GM12878 (cell line): ENCODE results near the gene TRPM3. TPM values are rescaled to one million over a fixed set of nuclear protein-coding genes. Genes with fewer than 3 reads are reported as not detected.

Source experiments
- ATAC-seq: fragments of 200-7000 bp; cut with Tn5 transposase; 3 replicates; pipeline ENCODE4 v1.9.1; 2020; ENCODE audit warnings: mild to moderate bottlenecking, moderate library complexity
- BruUV-seq: library from RNA; stranded (reverse); fragments of 400-500 nt; replicated peaks from 2 replicates; lab custom pipeline; 2021; lab: Mats Ljungman, UMichigan
- CTCF ChIA-PET: fragments of 300-600 bp; sonication (Branson Sonifier 250); formaldehyde crosslinking; extraction: SDS; loops from one replicate; lab custom pipeline; 2021; ENCODE audit warnings: inconsistent platforms; lab: Yijun Ruan, JAX
- POLR2A ChIA-PET: fragments of 350-600 bp; formaldehyde crosslinking; extraction: SDS; loops from one replicate; lab custom pipeline; 2021; ENCODE audit warnings: inconsistent platforms; lab: Charles Lee
- RAD21 ChIA-PET: fragments of 300-600 bp; sonication (Branson Sonifier 250); formaldehyde crosslinking; loops from one replicate; lab custom pipeline; 2023; ENCODE audit warnings: antibody characterized with exemption; ENCODE audit not compliant: unreplicated experiment; lab: Charles Lee
- SMC1A ChIA-PET: fragments of 300-600 bp; sonication (Branson Sonifier 250); formaldehyde crosslinking; loops from one replicate; lab custom pipeline; 2023; ENCODE audit not compliant: unreplicated experiment, uncharacterized antibody; lab: Charles Lee
- DNase-seq: peaks from one replicate; pipeline ENCODE4 v3.0.0-alpha.2; 2011; ENCODE audit warnings: low read depth, low spot score
- FAIRE-seq: peaks from 3 replicates; lab custom pipeline; 2011; peaks lifted over from hg19 to GRCh38; lab: Jason Lieb, UNC
- H2AFZ ChIP-seq: 2 replicates; pipeline ENCODE4 v1.6.0; 2011; ENCODE audit warnings: low read depth, low read length, control low read depth; ENCODE audit not compliant: control insufficient read depth
- H3K27ac ChIP-seq: 2 replicates; pipeline ENCODE4 v1.5.1; 2011; ENCODE audit warnings: control low read depth; ENCODE audit not compliant: control insufficient read depth, insufficient read depth
- H3K27me3 ChIP-seq, 2 experiments: replicated peaks in 1 of 2; 2 replicates each; pipeline versions ENCODE4 v1.6.0 to v1.6.1; 2011; ENCODE audit warnings: low read length in 1 of 2; ENCODE audit not compliant: control insufficient read depth in 2 of 2, insufficient read depth in 2 of 2
- H3K36me3 ChIP-seq, 2 experiments: 2 replicates each; pipeline ENCODE4 v1.5.1; 2011; ENCODE audit warnings: low read length in 1 of 2; ENCODE audit not compliant: control insufficient read depth in 2 of 2, insufficient read depth in 2 of 2
- H3K4me1 ChIP-seq: 2 replicates; pipeline ENCODE4 v1.6.1; 2011; ENCODE audit warnings: mild to moderate bottlenecking, low read length, moderate library complexity, mixed read lengths; ENCODE audit not compliant: control insufficient read depth, insufficient read depth
- H3K4me2 ChIP-seq: 2 replicates; pipeline ENCODE4 v1.6.0; 2011; ENCODE audit warnings: control low read depth; ENCODE audit not compliant: control insufficient read depth, insufficient read depth
- H3K4me3 ChIP-seq: fragments of 200-600 bp; sonication (generic); 2 replicates; pipeline ENCODE4 v1.5.1; 2016
- H3K79me2 ChIP-seq: 2 replicates; pipeline ENCODE4 v1.6.0; 2011; ENCODE audit warnings: low read length; ENCODE audit not compliant: control insufficient read depth, insufficient read depth
- H3K9ac ChIP-seq: 2 replicates; pipeline ENCODE4 v1.8.0; 2011; ENCODE audit warnings: low read length, control low read depth, mixed read lengths; ENCODE audit not compliant: control insufficient read depth, insufficient read depth
- H3K9me3 ChIP-seq: replicated peaks from 3 replicates; pipeline ENCODE4 v1.5.1; 2011; ENCODE audit warnings: mild to moderate bottlenecking, low read length; ENCODE audit not compliant: control insufficient read depth, insufficient read depth
- H4K20me1 ChIP-seq: 2 replicates; pipeline ENCODE4 v1.6.0; 2011; ENCODE audit not compliant: control insufficient read depth, insufficient read depth
- BHLHE40 ChIP-seq, 2 experiments: fragments of 450-650 bp in 1 of 2; IDR thresholded peaks; 2 replicates each; pipeline ENCODE4 v1.6.1; 2011 to 2017; ENCODE audit warnings: low read depth in 2 of 2, borderline replicate concordance in 1 of 2, improper control_type of control experiment in 1 of 2, low read length in 1 of 2, mild to moderate bottlenecking in 1 of 2
- BRCA1 ChIP-seq: IDR thresholded peaks from 2 replicates; pipeline ENCODE4 v1.6.1; 2011; ENCODE audit warnings: low read depth, low read length, improper control_type of control experiment
- CBFB ChIP-seq: IDR thresholded peaks from 2 replicates; pipeline ENCODE4 v1.6.1; 2016; ENCODE audit warnings: antibody characterized with exemption, low read depth
- CEBPB ChIP-seq, 2 experiments: fragments of 150-350 bp in 1 of 2; IDR thresholded peaks; 2 replicates each; pipeline ENCODE4 v1.6.1; 2012 to 2014; ENCODE audit warnings: low read depth in 2 of 2, low read length in 2 of 2, borderline replicate concordance in 1 of 2, inconsistent platforms in 1 of 2
- JUND ChIP-seq: IDR thresholded peaks from 2 replicates; pipeline ENCODE4 v1.6.1; 2012; ENCODE audit warnings: low read depth, mild to moderate bottlenecking, low read length, improper control_type of control experiment, moderate library complexity
- KDM1A ChIP-seq: fragments of 200-600 bp; sonication (generic); IDR thresholded peaks from 2 replicates; pipeline ENCODE4 v1.6.1; 2016; ENCODE audit warnings: borderline replicate concordance
- KLF5 ChIP-seq: fragments of 450-650 bp; IDR thresholded peaks from 2 replicates; pipeline ENCODE4 v1.6.1; 2014; ENCODE audit warnings: mild to moderate bottlenecking; ENCODE audit not compliant: partially characterized antibody
- LARP7 ChIP-seq: fragments of 450-650 bp; IDR thresholded peaks from 2 replicates; pipeline ENCODE4 v1.6.1; 2017; ENCODE audit warnings: mild to moderate bottlenecking
- NBN ChIP-seq: fragments of 450-650 bp; IDR thresholded peaks from 2 replicates; pipeline ENCODE4 v1.6.1; 2016
- NR2F1 ChIP-seq: fragments of 450-650 bp; conservative IDR thresholded peaks from 2 replicates; pipeline ENCODE4 v1.6.1; 2017; ENCODE audit warnings: mild to moderate bottlenecking
- NRF1 ChIP-seq: conservative IDR thresholded peaks from 2 replicates; pipeline ENCODE4 v1.6.1; 2011; ENCODE audit warnings: mild to moderate bottlenecking, low read depth, low read length, improper control_type of control experiment
- PAX8 ChIP-seq: fragments of 450-650 bp; IDR thresholded peaks from 2 replicates; pipeline ENCODE4 v1.6.1; 2017; ENCODE audit warnings: mild to moderate bottlenecking, moderate library complexity
- POLR2AphosphoS2 ChIP-seq: IDR thresholded peaks from 2 replicates; pipeline ENCODE4 v1.6.1; 2011; ENCODE audit warnings: low read depth, mild to moderate bottlenecking, low read length, improper control_type of control experiment, moderate library complexity
- RBBP5 ChIP-seq: fragments of 200-600 bp; sonication (generic); conservative IDR thresholded peaks from 2 replicates; pipeline ENCODE4 v1.6.1; 2016
- SMARCA5 ChIP-seq: fragments of 450-650 bp; IDR thresholded peaks from 2 replicates; pipeline ENCODE4 v1.6.1; 2017; ENCODE audit warnings: mild to moderate bottlenecking
- STAT3 ChIP-seq: IDR thresholded peaks from 2 replicates; pipeline ENCODE4 v1.6.1; 2011; ENCODE audit warnings: low read depth, low read length, improper control_type of control experiment
- in situ Hi-C: fragments of 300-500 bp; cut with MboI; formaldehyde crosslinking; loops from 9 replicates; pipeline ENCODE4 v1.14.3; 2018; ENCODE audit warnings: mixed read lengths
- intact Hi-C: fragments of 100-400 bp; cut with micrococcal nuclease; formaldehyde crosslinking; loops from one replicate; pipeline ENCODE4 v1.14.2; 2022; ENCODE audit not compliant: unreplicated experiment
- polyA plus RNA-seq, 11 experiments: library from polyadenylated mRNA; depleted of rRNA in 4 of 11; unstranded in 6 of 11; stranded (reverse) in 5 of 11; fragments of >200 nt; fragmentation: Nextera tagmentation in 4 of 11; fragmentation: Illumina TruSeq in 1 of 11; extraction: Ambion mirVana in 4 of 11; extraction: Trizol in 1 of 11; gene quantifications; 1 replicate in 1 of 11; 2 replicates in 10 of 11; pipeline versions ENCODE4 v1.2.1 to v1.2.3, GENCODE V29; 2011 to 2016; ENCODE audit warnings: inconsistent platforms in 2 of 11, missing spikeins in 2 of 11, low read depth in 1 of 11
- total RNA-seq, 4 experiments: library from RNA; depleted of rRNA in 3 of 4; stranded (reverse); fragments of >200 nt in 3 of 4; fragmentation: Illumina TruSeq in 1 of 4; extraction: Trizol in 1 of 4; gene quantifications; 2 replicates each; pipeline versions ENCODE4 v1.2.1 to v1.2.3, GENCODE V29; 2013 to 2021
- TF ChIP-seq, protein P1 (sequence below), 3 experiments: IDR thresholded peaks in 2 of 3; conservative IDR thresholded peaks in 1 of 3; 2 replicates each; pipeline ENCODE4 v1.5.1; 2011; ENCODE audit warnings: low read depth in 3 of 3, low read length in 3 of 3, mild to moderate bottlenecking in 3 of 3, control low read depth in 2 of 3, moderate library complexity in 2 of 3, inconsistent platforms in 1 of 3, mixed read lengths in 1 of 3; ENCODE audit not compliant: control insufficient read depth in 2 of 3, insufficient read depth in 1 of 3; ENCODE audit errors: extremely low read depth in 1 of 3
- TF ChIP-seq, protein P2 (sequence below): fragments of 450-650 bp; IDR thresholded peaks from 2 replicates; pipeline ENCODE4 v1.6.1; 2017; ENCODE audit warnings: mild to moderate bottlenecking, moderate library complexity
- TF ChIP-seq, protein P3 (sequence below): fragments of 150-350 bp; IDR thresholded peaks from 2 replicates; pipeline ENCODE4 v1.6.1; 2014; ENCODE audit warnings: mild to moderate bottlenecking, low read depth, low read length

Gene TRPM3
- total and polyA plus RNA-seq, 10 of the 15 experiments (the other 5 are each of a cell fraction or from before 2014, with no cell fraction given): not detected

DNA sequence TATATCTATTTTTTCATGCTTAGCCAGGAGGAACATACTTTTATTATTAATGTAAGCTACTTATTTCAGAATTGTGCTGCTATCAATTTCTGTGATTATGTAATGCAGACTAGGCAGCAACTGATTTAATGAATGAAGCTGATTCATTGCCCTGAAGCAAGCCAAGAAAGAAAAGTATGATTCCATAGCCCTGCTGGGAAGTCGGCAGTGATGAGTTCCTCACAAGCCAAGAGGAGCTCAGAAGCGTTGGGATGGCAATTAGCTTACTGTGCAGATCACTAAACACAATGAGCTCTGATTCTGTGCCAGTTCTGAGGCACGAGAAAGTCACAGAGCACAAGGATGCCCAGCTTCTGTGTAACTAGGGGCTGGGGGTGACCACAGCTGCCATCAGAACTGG is 452.7 kb downstream of the TRPM3 start (continued):
- TF ChIP-seq, protein P1, sequence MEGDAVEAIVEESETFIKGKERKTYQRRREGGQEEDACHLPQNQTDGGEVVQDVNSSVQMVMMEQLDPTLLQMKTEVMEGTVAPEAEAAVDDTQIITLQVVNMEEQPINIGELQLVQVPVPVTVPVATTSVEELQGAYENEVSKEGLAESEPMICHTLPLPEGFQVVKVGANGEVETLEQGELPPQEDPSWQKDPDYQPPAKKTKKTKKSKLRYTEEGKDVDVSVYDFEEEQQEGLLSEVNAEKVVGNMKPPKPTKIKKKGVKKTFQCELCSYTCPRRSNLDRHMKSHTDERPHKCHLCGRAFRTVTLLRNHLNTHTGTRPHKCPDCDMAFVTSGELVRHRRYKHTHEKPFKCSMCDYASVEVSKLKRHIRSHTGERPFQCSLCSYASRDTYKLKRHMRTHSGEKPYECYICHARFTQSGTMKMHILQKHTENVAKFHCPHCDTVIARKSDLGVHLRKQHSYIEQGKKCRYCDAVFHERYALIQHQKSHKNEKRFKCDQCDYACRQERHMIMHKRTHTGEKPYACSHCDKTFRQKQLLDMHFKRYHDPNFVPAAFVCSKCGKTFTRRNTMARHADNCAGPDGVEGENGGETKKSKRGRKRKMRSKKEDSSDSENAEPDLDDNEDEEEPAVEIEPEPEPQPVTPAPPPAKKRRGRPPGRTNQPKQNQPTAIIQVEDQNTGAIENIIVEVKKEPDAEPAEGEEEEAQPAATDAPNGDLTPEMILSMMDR (IDR thresholded peaks at IDR 0.05 in 2 of 3, conservative IDR thresholded peaks at IDR 0.05 in 1 of 3; ENCODE audit: control insufficient read depth in 2 of 3, extremely low read depth in 1 of 3, insufficient read depth in 1 of 3, low read depth in 3 of 3, low read length in 3 of 3): no peak
- TF ChIP-seq SMARCA5: no peak
- TF ChIP-seq NBN: no peak
- TF ChIP-seq RBBP5: no peak
- TF ChIP-seq KDM1A: no peak
- TF ChIP-seq JUND: no peak
- TF ChIP-seq LARP7: no peak

DNA sequence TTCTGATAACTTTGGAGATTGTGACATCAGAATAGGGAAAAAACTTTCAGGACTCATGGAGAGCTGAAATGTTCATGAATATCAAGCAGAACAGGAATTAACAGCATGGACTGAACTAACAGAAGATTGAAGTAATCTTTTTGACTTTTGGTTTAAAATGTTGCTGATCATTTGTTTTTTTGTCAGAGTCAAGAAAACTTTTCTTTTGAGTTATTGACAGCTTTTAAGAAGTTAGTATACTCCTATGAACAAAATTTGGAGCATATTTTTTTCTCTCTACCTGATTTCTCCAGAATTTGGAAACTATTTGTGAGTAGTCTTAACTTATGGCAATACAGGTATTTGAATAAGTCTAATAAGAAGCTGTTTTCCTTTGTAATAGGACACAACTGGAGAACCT is 462.7 kb downstream of the TRPM3 start:
- POLR2A ChIA-PET: no interaction called here
- no peak for DNase-seq
- CTCF ChIA-PET: no interaction called here
- no peaks in the 10 kb centered on the region for H3K4me1 ChIP-seq
- no TSS peak for BruUV-seq
- no peak overlapping the region for H3K4me2 ChIP-seq
- no peak overlapping the region for H2AFZ ChIP-seq
- no peak overlapping the region for H3K4me3 ChIP-seq
- no peak for FAIRE-seq
- no peaks in the 10 kb centered on the region for H3K9me3 ChIP-seq
- H3K79me2 ChIP-seq: no peaks in the 10 kb centered on the region
- in situ Hi-C loops: no loop called here
- no peaks in the 10 kb centered on the region for H4K20me1 ChIP-seq
- ATAC-seq: no peak
- H3K36me3 ChIP-seq: no peaks in the 10 kb centered on the region
- RAD21 ChIA-PET: no interaction called here
- SMC1A ChIA-PET: no interaction called here
- H3K27ac ChIP-seq: no peak overlapping the region
- intact Hi-C loops: no loop called here
- no peaks in the 10 kb centered on the region for H3K27me3 ChIP-seq
- H3K9ac ChIP-seq: no peak overlapping the region
- no peak for TF ChIP-seq NR2F1
- no peak for TF ChIP-seq BRCA1
- TF ChIP-seq STAT3: no peak
- TF ChIP-seq CBFB: no peak
- no peak for TF ChIP-seq KLF5
- TF ChIP-seq PAX8: no peak
- no peak for TF ChIP-seq POLR2AphosphoS2
- TF ChIP-seq, protein P2, sequence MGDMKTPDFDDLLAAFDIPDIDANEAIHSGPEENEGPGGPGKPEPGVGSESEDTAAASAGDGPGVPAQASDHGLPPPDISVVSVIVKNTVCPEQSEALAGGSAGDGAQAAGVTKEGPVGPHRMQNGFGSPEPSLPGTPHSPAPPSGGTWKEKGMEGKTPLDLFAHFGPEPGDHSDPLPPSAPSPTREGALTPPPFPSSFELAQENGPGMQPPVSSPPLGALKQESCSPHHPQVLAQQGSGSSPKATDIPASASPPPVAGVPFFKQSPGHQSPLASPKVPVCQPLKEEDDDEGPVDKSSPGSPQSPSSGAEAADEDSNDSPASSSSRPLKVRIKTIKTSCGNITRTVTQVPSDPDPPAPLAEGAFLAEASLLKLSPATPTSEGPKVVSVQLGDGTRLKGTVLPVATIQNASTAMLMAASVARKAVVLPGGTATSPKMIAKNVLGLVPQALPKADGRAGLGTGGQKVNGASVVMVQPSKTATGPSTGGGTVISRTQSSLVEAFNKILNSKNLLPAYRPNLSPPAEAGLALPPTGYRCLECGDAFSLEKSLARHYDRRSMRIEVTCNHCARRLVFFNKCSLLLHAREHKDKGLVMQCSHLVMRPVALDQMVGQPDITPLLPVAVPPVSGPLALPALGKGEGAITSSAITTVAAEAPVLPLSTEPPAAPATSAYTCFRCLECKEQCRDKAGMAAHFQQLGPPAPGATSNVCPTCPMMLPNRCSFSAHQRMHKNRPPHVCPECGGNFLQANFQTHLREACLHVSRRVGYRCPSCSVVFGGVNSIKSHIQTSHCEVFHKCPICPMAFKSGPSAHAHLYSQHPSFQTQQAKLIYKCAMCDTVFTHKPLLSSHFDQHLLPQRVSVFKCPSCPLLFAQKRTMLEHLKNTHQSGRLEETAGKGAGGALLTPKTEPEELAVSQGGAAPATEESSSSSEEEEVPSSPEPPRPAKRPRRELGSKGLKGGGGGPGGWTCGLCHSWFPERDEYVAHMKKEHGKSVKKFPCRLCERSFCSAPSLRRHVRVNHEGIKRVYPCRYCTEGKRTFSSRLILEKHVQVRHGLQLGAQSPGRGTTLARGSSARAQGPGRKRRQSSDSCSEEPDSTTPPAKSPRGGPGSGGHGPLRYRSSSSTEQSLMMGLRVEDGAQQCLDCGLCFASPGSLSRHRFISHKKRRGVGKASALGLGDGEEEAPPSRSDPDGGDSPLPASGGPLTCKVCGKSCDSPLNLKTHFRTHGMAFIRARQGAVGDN: no peak
- no peak for TF ChIP-seq NRF1
- no peak for TF ChIP-seq CEBPB (IDR thresholded peaks at IDR 0.05; ENCODE audit: borderline replicate concordance in 1 of 2, low read depth in 2 of 2, low read length in 2 of 2)
- no peak for TF ChIP-seq BHLHE40 (IDR thresholded peaks at IDR 0.05; ENCODE audit: borderline replicate concordance in 1 of 2, low read depth in 2 of 2, low read length in 1 of 2)
- TF ChIP-seq, protein P3, sequence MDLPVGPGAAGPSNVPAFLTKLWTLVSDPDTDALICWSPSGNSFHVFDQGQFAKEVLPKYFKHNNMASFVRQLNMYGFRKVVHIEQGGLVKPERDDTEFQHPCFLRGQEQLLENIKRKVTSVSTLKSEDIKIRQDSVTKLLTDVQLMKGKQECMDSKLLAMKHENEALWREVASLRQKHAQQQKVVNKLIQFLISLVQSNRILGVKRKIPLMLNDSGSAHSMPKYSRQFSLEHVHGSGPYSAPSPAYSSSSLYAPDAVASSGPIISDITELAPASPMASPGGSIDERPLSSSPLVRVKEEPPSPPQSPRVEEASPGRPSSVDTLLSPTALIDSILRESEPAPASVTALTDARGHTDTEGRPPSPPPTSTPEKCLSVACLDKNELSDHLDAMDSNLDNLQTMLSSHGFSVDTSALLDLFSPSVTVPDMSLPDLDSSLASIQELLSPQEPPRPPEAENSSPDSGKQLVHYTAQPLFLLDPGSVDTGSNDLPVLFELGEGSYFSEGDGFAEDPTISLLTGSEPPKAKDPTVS: no peak
